ENCODE results near the gene NSFL1C. TPM values are rescaled to one million over a fixed set of nuclear protein-coding genes. Genes with fewer than 3 reads are reported as not detected.

Gene NSFL1C
- total and polyA plus RNA-seq, 9 of the 15 experiments (the other 6 are each of a cell fraction or from before 2014, with no cell fraction given) = 20.8 to 119 (median 47.0) TPM

DNA sequence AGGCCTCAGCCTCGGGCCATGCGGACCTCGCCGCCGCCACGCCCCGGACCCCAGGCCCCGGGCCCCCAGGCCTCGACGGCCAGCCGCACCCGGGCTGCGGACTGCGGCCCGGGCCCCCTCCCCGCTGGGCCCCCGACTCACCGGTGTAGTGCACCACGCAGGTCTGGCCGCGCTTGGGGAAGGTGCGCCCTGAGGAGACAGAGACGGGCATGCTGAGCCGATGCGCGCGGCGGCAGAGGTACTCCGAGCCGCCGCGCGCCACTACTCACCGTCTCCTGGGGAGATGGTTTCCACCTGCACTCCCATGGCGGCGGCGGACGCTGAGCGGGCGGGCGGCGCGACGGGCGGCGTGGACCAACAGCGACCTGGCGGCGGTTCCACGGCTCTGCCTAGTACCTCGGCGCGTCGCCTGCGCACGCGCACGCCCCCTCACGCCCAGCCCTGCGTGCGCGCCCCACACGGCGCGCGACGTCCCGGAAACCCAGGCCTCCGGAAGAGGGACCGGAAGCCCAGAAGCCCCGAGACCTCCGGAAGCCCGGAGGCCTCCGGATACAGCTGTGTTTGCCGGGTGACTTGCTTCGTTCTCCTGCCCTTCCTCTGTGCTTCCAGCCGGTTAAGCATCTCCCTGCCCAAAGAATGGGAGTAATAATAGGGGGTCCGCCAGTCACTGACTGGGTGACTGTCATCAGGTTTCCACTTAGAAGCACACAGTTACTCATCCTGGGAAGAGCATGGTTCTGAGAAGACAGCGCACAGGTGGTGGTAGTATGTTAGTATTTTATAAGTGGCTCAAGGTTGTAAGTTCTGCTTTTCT is 73.7 kb downstream of the NSFL1C start, which contains the start of gene FKBP1A (continued):
- TF ChIP-seq, protein P1, sequence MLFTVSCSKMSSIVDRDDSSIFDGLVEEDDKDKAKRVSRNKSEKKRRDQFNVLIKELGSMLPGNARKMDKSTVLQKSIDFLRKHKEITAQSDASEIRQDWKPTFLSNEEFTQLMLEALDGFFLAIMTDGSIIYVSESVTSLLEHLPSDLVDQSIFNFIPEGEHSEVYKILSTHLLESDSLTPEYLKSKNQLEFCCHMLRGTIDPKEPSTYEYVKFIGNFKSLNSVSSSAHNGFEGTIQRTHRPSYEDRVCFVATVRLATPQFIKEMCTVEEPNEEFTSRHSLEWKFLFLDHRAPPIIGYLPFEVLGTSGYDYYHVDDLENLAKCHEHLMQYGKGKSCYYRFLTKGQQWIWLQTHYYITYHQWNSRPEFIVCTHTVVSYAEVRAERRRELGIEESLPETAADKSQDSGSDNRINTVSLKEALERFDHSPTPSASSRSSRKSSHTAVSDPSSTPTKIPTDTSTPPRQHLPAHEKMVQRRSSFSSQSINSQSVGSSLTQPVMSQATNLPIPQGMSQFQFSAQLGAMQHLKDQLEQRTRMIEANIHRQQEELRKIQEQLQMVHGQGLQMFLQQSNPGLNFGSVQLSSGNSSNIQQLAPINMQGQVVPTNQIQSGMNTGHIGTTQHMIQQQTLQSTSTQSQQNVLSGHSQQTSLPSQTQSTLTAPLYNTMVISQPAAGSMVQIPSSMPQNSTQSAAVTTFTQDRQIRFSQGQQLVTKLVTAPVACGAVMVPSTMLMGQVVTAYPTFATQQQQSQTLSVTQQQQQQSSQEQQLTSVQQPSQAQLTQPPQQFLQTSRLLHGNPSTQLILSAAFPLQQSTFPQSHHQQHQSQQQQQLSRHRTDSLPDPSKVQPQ (CRISPR knock-in tag; IDR thresholded peaks at IDR 0.05; ENCODE audit: borderline replicate concordance) = no peak
- TF ChIP-seq GATA2 (CRISPR knock-in tag; IDR thresholded peaks at IDR 0.05) = no peak
- peak; percentile 86 for TF ChIP-seq EGR1 (conservative IDR thresholded peaks at IDR 0.05)
- TF ChIP-seq DNMT1 (IDR thresholded peaks at IDR 0.05) = no peak
- TF ChIP-seq MED1 (CRISPR knock-in tag; IDR thresholded peaks at IDR 0.05; ENCODE audit: borderline replicate concordance) = no peak
- peak; percentile 33 to 42; a peak in 1 of 4 replicates for TF ChIP-seq MAZ (CRISPR knock-in tag; conservative IDR thresholded peaks at IDR 0.05 in 1 of 2, IDR thresholded peaks at IDR 0.05 in 1 of 2)
- no peak for TF ChIP-seq GTF2E2 (tag; IDR thresholded peaks at IDR 0.05)
- no peak; the same call in 1 of the 2 replicates for TF ChIP-seq KLF1 (tag; IDR thresholded peaks at IDR 0.05)
- TF ChIP-seq NCOA2 (IDR thresholded peaks at IDR 0.05; ENCODE audit: partially characterized antibody in 2 of 2) = no peak
- TF ChIP-seq ATF7 (IDR thresholded peaks at IDR 0.05) = peak; percentile 46; the same call in 1 of the 2 replicates
- peak; percentile 97 for TF ChIP-seq GABPB1 (CRISPR knock-in tag; IDR thresholded peaks at IDR 0.05)
- TF ChIP-seq, protein P2, sequence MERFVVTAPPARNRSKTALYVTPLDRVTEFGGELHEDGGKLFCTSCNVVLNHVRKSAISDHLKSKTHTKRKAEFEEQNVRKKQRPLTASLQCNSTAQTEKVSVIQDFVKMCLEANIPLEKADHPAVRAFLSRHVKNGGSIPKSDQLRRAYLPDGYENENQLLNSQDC (CRISPR knock-in tag; IDR thresholded peaks at IDR 0.05) = no peak
- TF ChIP-seq, protein P3, sequence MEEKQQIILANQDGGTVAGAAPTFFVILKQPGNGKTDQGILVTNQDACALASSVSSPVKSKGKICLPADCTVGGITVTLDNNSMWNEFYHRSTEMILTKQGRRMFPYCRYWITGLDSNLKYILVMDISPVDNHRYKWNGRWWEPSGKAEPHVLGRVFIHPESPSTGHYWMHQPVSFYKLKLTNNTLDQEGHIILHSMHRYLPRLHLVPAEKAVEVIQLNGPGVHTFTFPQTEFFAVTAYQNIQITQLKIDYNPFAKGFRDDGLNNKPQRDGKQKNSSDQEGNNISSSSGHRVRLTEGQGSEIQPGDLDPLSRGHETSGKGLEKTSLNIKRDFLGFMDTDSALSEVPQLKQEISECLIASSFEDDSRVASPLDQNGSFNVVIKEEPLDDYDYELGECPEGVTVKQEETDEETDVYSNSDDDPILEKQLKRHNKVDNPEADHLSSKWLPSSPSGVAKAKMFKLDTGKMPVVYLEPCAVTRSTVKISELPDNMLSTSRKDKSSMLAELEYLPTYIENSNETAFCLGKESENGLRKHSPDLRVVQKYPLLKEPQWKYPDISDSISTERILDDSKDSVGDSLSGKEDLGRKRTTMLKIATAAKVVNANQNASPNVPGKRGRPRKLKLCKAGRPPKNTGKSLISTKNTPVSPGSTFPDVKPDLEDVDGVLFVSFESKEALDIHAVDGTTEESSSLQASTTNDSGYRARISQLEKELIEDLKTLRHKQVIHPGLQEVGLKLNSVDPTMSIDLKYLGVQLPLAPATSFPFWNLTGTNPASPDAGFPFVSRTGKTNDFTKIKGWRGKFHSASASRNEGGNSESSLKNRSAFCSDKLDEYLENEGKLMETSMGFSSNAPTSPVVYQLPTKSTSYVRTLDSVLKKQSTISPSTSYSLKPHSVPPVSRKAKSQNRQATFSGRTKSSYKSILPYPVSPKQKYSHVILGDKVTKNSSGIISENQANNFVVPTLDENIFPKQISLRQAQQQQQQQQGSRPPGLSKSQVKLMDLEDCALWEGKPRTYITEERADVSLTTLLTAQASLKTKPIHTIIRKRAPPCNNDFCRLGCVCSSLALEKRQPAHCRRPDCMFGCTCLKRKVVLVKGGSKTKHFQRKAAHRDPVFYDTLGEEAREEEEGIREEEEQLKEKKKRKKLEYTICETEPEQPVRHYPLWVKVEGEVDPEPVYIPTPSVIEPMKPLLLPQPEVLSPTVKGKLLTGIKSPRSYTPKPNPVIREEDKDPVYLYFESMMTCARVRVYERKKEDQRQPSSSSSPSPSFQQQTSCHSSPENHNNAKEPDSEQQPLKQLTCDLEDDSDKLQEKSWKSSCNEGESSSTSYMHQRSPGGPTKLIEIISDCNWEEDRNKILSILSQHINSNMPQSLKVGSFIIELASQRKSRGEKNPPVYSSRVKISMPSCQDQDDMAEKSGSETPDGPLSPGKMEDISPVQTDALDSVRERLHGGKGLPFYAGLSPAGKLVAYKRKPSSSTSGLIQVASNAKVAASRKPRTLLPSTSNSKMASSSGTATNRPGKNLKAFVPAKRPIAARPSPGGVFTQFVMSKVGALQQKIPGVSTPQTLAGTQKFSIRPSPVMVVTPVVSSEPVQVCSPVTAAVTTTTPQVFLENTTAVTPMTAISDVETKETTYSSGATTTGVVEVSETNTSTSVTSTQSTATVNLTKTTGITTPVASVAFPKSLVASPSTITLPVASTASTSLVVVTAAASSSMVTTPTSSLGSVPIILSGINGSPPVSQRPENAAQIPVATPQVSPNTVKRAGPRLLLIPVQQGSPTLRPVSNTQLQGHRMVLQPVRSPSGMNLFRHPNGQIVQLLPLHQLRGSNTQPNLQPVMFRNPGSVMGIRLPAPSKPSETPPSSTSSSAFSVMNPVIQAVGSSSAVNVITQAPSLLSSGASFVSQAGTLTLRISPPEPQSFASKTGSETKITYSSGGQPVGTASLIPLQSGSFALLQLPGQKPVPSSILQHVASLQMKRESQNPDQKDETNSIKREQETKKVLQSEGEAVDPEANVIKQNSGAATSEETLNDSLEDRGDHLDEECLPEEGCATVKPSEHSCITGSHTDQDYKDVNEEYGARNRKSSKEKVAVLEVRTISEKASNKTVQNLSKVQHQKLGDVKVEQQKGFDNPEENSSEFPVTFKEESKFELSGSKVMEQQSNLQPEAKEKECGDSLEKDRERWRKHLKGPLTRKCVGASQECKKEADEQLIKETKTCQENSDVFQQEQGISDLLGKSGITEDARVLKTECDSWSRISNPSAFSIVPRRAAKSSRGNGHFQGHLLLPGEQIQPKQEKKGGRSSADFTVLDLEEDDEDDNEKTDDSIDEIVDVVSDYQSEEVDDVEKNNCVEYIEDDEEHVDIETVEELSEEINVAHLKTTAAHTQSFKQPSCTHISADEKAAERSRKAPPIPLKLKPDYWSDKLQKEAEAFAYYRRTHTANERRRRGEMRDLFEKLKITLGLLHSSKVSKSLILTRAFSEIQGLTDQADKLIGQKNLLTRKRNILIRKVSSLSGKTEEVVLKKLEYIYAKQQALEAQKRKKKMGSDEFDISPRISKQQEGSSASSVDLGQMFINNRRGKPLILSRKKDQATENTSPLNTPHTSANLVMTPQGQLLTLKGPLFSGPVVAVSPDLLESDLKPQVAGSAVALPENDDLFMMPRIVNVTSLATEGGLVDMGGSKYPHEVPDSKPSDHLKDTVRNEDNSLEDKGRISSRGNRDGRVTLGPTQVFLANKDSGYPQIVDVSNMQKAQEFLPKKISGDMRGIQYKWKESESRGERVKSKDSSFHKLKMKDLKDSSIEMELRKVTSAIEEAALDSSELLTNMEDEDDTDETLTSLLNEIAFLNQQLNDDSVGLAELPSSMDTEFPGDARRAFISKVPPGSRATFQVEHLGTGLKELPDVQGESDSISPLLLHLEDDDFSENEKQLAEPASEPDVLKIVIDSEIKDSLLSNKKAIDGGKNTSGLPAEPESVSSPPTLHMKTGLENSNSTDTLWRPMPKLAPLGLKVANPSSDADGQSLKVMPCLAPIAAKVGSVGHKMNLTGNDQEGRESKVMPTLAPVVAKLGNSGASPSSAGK (IDR thresholded peaks at IDR 0.05) = no peak
